Measurements from ENCODE around the gene DLG1.

- no peak for TF ChIP-seq POLR2AphosphoS5 (IDR thresholded peaks at IDR 0.05; ENCODE audit: low read depth, low read length)
- TF ChIP-seq TAF1 (IDR thresholded peaks at IDR 0.05; ENCODE audit: borderline replicate concordance, insufficient read depth, low read length), result no peak
Observed at GRCh38 chr3:197015790-197016736, 282.3 kb downstream of the DLG1 start.
